Thyroid gland (tissue), 4 donors: ENCODE measurements around the gene DGCR8.

Experiments used
- CTCF ChIP-seq, 6 experiments: fragments of 200-600 bp in 3 of 6; fragments of 450-650 bp in 3 of 6; sonication (generic) in 3 of 6; IDR thresholded peaks; one replicate each; pipeline ENCODE4 v1.5.1; 2016 to 2019; ENCODE audit warnings: antibody characterized with exemption in 6 of 6, mild to moderate bottlenecking in 2 of 6, inconsistent platforms in 1 of 6, moderate library complexity in 1 of 6
- POLR2A ChIP-seq, 2 donors: fragments of 450-650 bp; IDR thresholded peaks; one replicate each; pipeline ENCODE4 v1.6.1; 2017; ENCODE audit warnings: antibody characterized with exemption in 2 of 2, mild to moderate bottlenecking in 2 of 2, moderate library complexity in 1 of 2

GRCh38 chr22:20034143-20034542 lies 45.9 kb upstream of the DGCR8 start:
- TF ChIP-seq CTCF (IDR thresholded peaks at IDR 0.05) (no peak), POLR2A (IDR thresholded peaks at IDR 0.05) (no peak)
